HepG2 (cell line): ENCODE data around the gene SIVA1. TPM values are rescaled to one million over a fixed set of nuclear protein-coding genes. Genes with fewer than 3 reads are reported as not detected.

Source experiments
- ELF1 ChIP-seq: sonication (generic); formaldehyde crosslinking; IDR thresholded peaks from 2 replicates; pipeline ENCODE4 v1.4.0; 2020; ENCODE audit warnings: missing genetic modification reagents
- HCFC1 ChIP-seq: fragments of 150-350 bp; IDR thresholded peaks from 2 replicates; pipeline ENCODE4 v1.6.1; 2014; ENCODE audit warnings: low read depth, low read length
- HOXA7 ChIP-seq: sonication (generic); formaldehyde crosslinking; IDR thresholded peaks from 2 replicates; pipeline ENCODE4 v1.8.1; 2022; ENCODE audit warnings: mild to moderate bottlenecking, missing genetic modification reagents, moderate library complexity
- MTF1 ChIP-seq: sonication (generic); formaldehyde crosslinking; IDR thresholded peaks from 2 replicates; pipeline ENCODE4 v1.5.0; 2020; ENCODE audit warnings: missing genetic modification reagents
- MTF2 ChIP-seq: sonication (generic); formaldehyde crosslinking; IDR thresholded peaks from 2 replicates; pipeline ENCODE4 v1.5.0; 2020; ENCODE audit warnings: missing genetic modification reagents, borderline replicate concordance
- RBFOX2 ChIP-seq: fragments of 200-400 bp; formaldehyde crosslinking; IDR thresholded peaks from 2 replicates; pipeline ENCODE4 v1.6.1; 2017; ENCODE audit warnings: low read depth, mild to moderate bottlenecking, low read length
- TRIM22 ChIP-seq: fragments of 450-650 bp; IDR thresholded peaks from 2 replicates; pipeline ENCODE4 v1.6.1; 2017
- YEATS2 ChIP-seq: sonication (generic); formaldehyde crosslinking; IDR thresholded peaks from 2 replicates; pipeline ENCODE4 v1.4.0; 2020; ENCODE audit warnings: missing genetic modification reagents, borderline replicate concordance
- ZNF232 ChIP-seq: sonication (generic); formaldehyde crosslinking; IDR thresholded peaks from 2 replicates; pipeline ENCODE4 v1.4.0; 2020; ENCODE audit warnings: missing genetic modification reagents, borderline replicate concordance
- ZNF33B ChIP-seq: sonication (generic); formaldehyde crosslinking; IDR thresholded peaks from 2 replicates; pipeline ENCODE4 v1.5.1; 2020; ENCODE audit warnings: mild to moderate bottlenecking, missing genetic modification reagents
- ZNF441 ChIP-seq: sonication (generic); formaldehyde crosslinking; IDR thresholded peaks from 2 replicates; pipeline ENCODE4 v1.7.0; 2021; ENCODE audit warnings: missing genetic modification reagents, borderline replicate concordance
- ZNF577 ChIP-seq: sonication (generic); formaldehyde crosslinking; IDR thresholded peaks from 2 replicates; pipeline ENCODE4 v1.4.0; 2020; ENCODE audit warnings: mild to moderate bottlenecking, low read depth, missing genetic modification reagents, borderline replicate concordance
- polyA plus RNA-seq, 8 experiments: library from polyadenylated mRNA; depleted of rRNA in 3 of 8; stranded (reverse) in 7 of 8; unstranded in 1 of 8; fragments of >200 nt; fragmentation: Illumina TruSeq in 4 of 8; extraction: Trizol in 4 of 8; gene quantifications; 2 replicates each; pipeline versions ENCODE4 v1.2.1 to v1.2.3, GENCODE V29; 2011 to 2016; ENCODE audit warnings: low read depth in 4 of 8, missing spikeins in 1 of 8, mixed read lengths in 1 of 8; ENCODE audit not compliant: insufficient read depth in 1 of 8
- total RNA-seq, 5 experiments: library from RNA; depleted of rRNA; stranded (reverse); fragments of >200 nt; fragmentation: Illumina TruSeq; extraction: Trizol; gene quantifications; 2 replicates each; pipeline ENCODE4 v1.2.3, GENCODE V29; 2016; ENCODE audit warnings: low read depth in 1 of 5
- TF ChIP-seq, protein P1 (sequence below): sonication (generic); formaldehyde crosslinking; IDR thresholded peaks from 2 replicates; pipeline ENCODE4 v1.5.0; 2020; ENCODE audit warnings: missing genetic modification reagents

SIVA1 gene
- total and polyA plus RNA-seq, 2 of the 13 experiments (the other 11 are each of a cell fraction or from before 2014, with no cell fraction given), result 123 to 186 TPM

GRCh38 chr14:104794993-104795780 lies 42.2 kb downstream of the SIVA1 start, which contains the start of gene AKT1 (continued):
- TF ChIP-seq MTF2 (CRISPR knock-in tag) (no peak), ELF1 (CRISPR knock-in tag) (no peak), RBFOX2 (peak; percentile 64; the same call in 1 of the 2 replicates), ZNF577 (CRISPR knock-in tag) (no peak), YEATS2 (CRISPR knock-in tag) (no peak), HOXA7 (CRISPR knock-in tag) (no peak), TRIM22 (no peak), ZNF232 (CRISPR knock-in tag) (no peak), MTF1 (CRISPR knock-in tag) (peak; percentile 42; the same call in 1 of the 2 replicates), ZNF33B (CRISPR knock-in tag) (no peak), HCFC1 (no peak), ZNF441 (CRISPR knock-in tag) (no peak)
- TF ChIP-seq, protein P1, sequence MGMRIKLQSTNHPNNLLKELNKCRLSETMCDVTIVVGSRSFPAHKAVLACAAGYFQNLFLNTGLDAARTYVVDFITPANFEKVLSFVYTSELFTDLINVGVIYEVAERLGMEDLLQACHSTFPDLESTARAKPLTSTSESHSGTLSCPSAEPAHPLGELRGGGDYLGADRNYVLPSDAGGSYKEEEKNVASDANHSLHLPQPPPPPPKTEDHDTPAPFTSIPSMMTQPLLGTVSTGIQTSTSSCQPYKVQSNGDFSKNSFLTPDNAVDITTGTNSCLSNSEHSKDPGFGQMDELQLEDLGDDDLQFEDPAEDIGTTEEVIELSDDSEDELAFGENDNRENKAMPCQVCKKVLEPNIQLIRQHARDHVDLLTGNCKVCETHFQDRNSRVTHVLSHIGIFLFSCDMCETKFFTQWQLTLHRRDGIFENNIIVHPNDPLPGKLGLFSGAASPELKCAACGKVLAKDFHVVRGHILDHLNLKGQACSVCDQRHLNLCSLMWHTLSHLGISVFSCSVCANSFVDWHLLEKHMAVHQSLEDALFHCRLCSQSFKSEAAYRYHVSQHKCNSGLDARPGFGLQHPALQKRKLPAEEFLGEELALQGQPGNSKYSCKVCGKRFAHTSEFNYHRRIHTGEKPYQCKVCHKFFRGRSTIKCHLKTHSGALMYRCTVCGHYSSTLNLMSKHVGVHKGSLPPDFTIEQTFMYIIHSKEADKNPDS (CRISPR knock-in tag), result no peak
